HG03280 (cell line): ENCODE results near the gene AFG1L.
"Not testable (repeated sequence)": the region's sequence is repeated elsewhere in the genome, so short reads cannot be mapped to it uniquely, and the experiment has no call there.

Experiments used
- ATAC-seq: cut with Tn5 transposase; IDR thresholded peaks from one replicate; pipeline ENCODE4 v1.9.1; 2021; ENCODE audit warnings: mild to moderate bottlenecking, moderate library complexity; ENCODE audit not compliant: unreplicated experiment

AFG1L gene

DNA sequence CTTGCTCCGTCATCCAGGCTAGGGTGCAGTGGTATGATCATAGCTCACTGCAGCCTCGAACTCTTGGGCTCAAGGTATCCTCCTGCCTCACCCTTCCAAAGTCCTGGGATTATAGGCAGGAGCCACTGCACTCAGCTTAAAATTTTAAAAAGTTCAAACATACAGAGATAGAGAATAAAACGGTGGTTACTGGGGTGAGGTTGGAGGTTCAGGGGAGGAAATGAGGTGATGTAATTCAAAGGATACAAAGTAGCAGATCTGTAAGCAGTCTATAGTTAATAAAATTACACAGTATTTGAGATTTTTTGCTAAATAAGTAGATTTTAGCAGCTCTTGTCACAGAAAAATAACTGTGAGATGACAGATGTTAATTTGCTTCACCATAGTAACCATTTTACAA lies 7.5 kb upstream of the AFG1L start:
- ATAC-seq, result no peak

DNA sequence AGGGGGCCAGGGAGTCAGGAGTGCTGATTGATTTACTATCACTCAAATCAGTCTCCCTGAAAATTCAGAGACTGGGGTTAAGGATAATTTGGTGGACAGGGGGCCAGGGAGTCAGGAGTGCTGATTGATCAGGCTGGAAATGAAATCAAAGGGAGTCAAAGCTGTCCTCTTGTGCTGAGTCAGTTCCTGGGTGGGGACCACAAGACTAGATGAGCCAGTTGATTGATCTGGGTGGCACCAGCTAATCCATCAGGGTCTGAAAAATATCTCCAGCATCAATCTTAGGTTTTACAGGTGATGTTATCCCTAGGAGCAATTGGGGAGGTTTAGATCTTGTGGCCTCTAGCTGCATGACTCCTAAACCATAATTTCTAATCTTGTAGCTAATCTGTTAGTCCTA lies 6.1 kb upstream of the AFG1L start:
- ATAC-seq, result no peak

DNA sequence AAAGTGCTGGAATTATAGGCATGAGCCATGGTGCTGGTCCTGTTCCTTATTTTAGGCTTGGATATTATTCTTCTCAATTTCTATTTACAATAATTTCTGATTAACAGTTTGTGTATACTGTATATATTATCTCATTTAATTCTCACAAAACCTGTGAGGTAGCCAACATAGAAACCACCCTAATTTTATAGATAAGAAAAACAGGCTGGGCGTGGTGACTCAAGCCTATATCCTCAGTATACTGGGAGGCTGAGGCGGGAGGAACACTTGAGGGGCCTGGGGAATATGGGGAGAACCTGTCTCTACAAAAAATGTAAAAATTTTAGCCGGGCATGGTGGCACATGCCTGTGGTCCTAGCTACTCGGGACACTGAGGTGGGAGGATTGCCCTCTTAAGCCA lies 3.8 kb upstream of the AFG1L start:
- no peak for ATAC-seq

DNA sequence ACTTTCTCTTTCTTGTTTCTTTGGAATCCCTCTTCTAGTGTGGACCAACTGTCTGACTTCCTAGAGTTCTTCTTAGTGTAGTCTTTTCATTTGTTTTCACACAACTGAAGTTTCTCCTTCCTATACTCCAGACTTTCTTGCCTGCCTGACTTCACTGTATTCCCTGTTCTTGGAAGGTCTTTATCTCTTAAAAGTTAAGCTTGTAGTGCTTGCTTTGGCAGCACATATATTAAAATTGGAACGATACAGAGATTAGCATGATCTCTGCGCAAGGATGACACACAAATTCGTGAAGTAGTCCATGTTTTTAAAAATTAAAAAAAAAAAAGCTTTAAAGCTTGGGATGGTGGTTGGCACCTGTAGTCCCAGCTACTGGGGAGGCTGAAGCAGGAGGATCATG lies 2.3 kb upstream of the AFG1L start:
- not testable (repeated sequence) for ATAC-seq

DNA sequence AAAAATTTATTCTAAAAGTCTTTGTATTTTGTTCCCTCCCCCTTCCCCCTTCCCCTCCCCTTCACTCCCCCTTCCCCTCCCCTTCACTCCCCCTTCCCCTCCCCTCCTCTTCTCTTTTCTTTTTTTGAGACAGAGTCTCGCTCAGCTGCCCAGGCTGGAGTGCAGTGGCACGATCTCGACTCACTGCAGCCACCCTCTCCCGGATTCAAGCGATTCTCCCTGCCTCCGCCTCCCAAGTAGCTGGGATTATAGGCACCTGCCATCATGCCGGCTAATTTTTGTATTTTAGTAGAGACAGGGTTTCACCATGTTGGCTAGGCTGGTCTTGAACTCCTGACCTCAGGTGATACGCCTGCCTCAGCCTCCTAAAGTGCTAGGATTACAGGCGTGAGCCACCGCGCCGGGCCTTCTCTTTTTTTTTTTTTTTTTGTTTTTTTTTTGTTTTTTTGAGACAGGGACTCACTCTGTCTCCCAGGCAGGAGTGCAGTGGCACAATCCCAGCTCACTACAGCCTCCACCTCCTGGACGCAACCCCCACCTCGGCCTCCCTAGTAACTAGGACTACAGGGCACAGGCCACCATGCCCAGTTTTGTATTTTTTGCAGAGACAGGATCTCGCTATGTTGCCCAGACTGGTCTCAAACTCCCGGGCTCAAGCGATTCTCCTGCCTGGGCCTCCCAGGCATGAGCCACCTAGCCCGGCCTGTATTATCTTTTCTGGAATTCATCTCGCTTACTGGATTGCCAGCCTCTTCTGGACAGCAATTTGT lies 1.1 kb upstream of the AFG1L start:
- no peak for ATAC-seq

DNA sequence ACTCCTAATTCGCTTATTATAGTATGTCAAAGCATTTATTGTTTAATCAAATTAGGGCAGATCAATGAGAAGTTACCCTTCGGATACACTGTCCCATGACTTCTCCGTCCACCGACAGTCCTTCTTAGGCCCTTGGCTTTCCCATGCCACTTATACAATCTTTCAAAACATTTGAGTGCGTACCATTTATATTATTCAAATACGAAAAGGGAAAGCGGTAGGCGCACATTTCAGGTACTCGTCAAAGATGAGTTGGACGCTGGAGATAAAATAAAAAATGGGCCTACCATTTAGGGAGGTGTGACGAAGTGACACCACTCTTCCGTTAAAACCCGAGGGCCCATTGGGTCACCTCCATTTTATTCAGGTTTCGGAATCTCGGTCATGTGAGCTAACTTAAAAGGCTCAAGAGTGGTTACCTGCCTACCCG lies 542 bp upstream of the AFG1L start:
- peak; percentile 36 for ATAC-seq

DNA sequence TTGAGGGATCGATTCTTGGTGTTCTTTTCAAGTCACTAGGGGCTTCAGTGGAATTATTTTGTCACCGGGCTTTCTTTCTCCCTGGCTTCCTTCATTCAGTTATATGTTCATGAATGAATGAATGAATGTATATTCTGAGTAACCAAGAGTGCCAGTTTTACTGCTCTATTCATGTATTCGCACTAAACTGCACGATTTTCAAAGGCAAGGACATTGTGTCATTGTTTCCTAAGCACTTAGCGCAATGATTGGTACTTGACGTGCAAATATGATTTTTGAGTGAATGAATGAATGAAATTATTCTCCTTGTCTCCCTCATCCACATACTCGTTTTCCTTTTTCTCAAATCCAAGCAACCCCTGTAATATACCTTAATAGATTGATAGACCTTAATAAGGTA lies 822 bp downstream of the AFG1L start:
- no peak for ATAC-seq

DNA sequence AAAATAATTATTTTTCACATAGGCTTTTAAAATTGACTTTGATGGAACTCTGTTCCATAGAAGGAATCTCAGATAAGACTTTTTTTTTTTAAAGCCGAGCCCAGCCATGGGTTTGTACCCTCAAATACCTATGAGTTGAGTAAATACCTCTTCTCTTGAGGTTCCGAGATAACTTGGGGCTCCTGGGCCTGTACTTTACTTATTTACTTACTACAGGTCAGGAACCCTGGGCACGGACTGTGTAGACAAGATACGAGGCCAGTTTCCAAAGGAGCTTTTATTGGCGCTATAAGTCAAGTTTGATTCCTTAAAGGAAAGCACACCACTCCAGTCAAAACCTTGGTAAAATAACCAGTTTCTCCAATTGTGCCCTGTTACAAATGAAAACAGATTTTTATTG lies 7.5 kb downstream of the AFG1L start:
- no peak for ATAC-seq

DNA sequence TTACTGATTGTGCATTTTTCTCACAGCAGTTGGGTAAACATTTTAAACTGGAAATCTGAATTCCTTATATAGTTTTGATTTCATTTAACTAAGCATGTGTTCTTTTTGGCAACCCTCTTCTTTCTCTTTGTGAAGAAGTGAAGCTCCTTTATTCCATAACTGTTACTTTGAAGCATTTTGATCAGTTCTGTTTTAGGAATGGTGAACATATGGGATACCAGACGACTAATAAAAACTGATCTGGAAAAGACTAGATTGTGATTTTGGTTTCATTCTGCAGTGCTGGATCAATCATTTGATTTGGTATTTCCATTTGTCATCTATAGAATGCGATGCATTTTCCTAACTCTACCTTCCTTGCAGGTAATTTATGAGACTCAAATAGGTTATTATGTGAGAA lies 9.8 kb downstream of the AFG1L start:
- ATAC-seq, result no peak

DNA sequence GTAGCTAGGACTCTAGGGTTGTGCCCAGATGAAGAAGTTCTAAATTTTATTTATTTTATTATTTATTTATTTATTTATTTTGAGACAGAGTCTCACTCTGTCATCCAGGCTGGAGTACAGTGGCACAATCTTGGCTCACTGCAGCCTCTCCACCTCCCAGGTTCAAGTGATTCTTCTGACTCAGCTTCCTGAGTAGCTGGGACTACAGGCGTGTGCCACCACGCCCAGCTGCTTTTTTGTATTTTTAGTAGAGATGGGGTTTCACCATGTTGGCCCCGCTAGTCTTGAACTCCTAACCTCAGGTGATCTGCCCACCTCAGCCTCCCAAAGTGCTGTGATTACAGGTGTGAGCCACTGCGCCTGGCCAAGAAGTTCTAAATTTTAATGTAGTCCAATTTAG lies 13.8 kb downstream of the AFG1L start:
- not testable (repeated sequence) for ATAC-seq

DNA sequence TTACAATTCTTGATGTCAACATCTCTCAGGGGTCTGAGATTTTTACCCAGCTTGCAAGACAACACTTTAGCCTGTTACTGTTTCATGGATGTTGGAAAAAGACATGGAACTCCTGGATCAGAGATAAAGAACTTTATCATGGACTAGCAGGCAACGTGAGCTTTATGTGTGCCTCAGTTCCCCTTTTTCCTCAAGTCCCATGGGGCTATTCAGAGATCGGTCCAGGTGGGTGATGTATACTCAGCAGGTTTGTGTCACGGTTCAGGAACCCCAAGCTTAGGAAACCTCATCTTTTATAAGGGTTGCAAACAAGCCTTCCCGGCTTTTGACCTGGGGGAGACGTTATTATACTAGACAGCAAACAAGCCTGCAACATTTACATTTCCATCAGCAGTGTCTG lies 15.0 kb downstream of the AFG1L start:
- ATAC-seq, result no peak

DNA sequence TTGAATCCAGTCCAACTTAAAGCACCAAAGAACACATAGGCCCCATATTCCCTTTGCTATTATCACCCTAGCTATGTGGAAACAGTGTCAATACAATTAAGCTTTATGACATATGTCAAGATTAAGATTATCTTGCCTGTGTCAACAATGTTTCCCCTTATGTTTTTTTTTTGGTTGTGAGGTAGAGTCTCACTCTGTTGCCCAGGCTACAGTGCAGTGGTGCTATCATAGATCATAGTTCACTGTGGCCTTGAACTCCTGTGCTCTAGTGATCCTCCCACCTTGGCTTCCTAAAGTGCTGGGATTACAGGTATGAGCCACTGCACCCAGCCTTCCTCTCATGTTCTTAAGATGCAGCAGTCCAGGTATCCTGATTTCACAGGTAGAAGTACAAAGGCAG lies 17.8 kb downstream of the AFG1L start:
- no peak for ATAC-seq

DNA sequence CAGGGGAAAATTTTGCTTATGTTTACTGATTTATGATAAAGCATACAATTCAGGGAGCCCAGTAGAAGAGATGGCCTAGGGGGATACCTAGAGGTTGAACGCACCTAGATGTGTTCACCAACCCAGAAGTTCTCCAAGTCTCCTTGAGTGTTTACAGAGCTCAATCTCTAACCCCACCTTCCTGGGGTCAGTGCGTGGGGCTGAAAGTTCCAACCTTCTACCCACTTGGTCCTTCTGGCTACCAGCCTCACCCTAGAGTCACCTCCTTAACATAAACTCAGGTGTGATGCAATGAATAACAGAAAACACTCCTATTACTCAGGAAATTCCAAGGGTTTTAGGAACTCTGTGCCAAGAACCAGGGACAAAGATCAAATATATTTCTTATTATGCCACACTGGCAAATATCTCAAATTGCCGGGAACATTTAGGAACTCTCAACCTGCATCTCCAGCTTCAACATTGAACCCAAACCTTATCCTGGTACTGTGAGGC lies 26.4 kb downstream of the AFG1L start:
- ATAC-seq, result no peak

DNA sequence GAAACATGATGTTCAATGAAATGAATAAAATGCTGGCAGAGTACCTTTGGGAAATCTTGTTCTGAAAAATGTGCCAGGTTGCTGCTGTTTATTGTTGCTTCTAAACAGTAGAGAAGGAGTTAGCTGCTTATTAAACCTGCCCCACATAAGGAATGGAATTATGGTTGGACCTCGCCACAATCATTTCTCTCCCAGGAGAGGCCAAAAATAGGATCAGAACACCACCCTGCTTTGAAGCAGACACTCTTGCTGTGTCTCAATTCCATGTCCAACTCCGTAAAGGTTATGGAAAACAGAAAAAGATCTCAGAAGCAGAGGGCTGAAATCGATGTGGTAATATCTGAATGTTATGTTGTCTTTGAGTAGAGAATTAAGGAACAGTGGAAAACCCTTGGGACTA lies 27.9 kb downstream of the AFG1L start:
- ATAC-seq, result no peak

DNA sequence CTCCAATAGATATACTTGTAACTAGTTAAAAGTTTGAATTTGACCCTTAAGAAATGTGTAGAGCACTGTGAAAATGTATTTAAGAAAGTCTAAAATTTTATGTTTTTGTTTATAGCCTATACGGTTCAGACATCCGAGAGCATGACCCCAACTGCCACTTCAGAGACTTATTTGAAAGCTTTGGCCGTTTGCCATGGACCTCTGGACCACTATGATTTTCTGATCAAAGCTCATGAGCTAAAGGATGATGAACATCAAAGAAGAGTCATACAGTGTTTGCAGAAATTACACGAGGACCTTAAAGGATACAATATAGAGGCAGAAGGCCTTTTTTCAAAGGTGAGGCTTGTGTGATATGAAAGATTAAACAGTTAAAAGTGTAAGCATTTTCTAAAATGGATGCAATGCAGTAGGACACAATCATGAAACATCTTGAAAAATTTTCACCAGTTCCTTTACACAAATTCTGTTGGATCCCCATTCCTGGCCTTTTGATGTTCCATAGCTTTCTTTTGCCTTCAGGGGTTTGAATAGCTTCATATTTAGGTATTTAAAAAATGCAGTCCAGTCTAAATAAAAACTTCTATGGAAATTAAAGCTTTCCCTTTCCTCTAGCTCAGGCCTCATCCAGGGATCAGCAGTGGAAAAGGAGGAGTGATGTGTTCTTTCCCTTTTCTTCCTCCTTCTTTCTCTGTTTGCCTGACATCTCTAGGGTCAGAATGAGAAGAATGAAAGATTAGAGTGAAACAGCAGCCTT lies 29.0 kb downstream of the AFG1L start:
- ATAC-seq, result no peak

DNA sequence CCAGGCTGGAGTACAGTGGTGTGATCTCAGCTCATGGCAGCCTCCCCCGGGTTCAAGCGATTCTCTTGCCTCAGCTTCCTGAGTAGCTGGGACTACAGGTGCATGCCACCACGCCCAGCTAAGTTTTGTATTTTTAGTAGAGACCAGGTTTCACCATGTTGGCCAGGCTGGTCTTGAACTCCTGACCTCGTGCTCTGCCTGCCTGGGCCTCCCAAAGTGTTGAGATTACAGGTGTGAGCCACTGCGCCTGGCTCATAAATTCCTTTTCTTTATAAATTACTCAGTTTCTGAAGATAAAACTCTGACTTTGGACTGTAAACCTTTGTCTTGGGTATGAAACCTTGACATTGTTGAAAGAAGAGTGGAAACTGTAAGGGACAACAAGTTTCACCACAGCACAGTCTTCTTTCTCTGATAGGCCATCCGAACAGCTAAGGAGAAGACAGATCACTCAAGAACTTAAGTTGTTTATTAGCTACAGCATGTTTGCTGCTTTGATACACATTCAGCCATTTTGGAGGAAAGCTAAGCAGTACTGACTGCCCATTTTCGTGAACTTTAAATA lies 35.4 kb downstream of the AFG1L start:
- ATAC-seq, result not testable (repeated sequence)

DNA sequence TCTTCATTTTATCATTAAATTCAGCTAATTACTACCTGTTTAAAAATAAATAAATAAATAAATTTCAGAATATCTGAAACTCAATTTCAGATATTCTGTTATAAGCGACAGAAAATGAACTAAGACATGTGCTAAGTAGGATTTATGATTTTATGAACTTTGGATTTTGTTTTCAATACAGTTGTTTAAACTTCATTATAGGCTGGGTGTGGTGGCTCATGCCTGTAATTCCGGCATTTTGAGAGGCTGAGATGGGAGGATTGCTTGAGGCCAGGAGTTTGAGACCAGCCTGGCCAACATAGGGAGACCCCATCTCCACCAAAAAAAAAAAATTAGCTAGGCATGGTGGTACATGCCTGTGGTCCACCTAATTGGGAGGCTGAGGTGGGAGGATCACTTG lies 36.0 kb downstream of the AFG1L start:
- no peak for ATAC-seq

DNA sequence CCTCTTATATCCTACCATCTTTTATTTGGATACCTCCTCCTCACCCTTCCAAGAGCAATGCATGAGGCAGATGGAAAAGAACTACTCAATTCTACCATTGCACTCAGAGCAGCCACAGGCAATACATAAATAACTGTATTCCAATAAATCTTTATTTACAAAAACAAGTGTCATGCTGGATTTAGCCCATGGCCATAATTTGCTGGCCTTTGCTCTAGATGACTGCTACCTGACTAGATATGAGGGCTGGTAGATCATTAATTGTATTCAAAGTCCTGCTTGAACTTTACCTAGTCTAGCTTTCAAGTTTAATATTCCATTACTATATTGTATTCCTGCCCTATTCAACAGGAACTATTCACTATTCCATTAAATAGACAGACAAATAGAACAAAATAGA lies 37.1 kb downstream of the AFG1L start:
- no peak for ATAC-seq

DNA sequence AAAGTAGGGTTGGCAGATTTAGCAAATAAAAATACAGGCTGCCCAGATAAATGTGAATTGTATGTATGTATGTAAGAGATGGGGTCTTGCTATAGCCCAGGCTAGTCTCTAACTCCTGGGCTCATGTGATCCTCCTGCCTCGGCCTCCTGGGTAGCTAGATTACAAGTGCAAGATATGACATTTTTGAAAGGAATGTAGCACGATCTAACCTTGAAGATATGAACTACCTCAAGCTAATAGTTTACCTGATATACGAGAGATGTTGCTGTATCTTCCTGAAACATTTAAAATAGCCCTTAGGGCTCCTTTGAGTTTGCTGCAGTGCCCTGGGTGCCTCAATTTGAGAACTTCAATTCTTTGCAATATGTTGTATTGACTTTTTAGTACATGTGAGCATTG lies 42.1 kb downstream of the AFG1L start:
- no peak for ATAC-seq

DNA sequence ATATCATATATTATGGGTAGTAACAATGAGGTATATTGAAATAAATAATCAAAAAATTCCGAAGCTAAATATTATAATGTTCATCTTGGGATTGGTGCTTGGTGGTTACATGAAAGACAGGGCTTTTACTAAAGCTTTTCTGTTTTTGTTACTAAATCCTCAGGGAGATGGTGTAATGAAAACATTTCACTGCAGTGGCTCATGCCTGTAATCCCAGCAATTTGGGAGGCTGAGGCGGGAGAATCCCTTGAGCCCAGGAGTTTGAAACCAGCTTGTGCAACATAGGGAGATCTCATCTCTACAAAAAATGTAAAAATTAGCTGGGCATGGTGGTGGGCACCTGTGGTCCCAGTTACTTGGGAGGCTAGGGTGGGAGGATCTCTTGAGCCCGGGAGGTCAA lies 42.9 kb downstream of the AFG1L start:
- no peak for ATAC-seq

DNA sequence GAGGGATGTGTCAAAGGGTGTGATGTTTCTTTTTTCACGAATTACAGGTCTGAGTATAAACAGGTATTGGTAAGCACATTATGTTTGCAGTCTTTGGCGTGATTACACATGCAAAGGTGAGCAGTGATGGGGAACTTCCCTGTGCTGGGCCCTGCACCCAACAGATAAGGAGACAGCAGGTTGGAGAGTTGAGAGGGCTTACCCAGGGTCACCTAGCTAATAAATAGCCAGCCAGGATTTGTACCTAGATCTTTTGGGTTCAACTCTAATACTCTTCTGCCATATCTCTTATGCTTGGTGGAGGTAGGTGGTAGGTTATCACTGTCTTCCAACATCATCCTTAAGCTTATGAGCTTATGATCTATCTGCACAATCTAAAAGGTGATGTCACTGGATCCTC lies 46.5 kb downstream of the AFG1L start:
- no peak for ATAC-seq

DNA sequence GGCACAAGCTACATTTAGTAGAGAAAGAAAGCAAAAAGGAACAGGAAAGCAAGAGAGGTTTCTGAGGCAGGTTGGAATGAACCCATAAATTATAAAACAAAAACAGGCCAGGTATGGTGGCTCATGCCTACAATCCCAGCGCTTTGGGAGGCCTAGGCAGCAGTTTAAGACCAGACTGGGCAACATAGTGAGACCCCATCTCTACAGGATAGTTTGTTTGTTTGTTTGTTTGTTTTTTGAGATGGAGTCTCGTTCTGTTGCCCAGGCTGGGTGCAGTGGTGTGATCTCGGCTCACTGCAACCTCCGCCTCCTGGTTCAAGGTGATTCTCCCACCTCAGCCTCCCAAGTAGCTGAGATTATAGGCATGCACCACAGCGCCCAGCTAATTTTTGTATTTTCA lies 49.0 kb downstream of the AFG1L start:
- ATAC-seq, result no peak
